Activated T-cell treated with anti-CD3 and anti-CD28 coated beads for 4 hours (primary cell): ENCODE measurements around the gene ARHGAP42.

Experiments used
- DNase-seq: peaks from one replicate; pipeline ENCODE4 v3.0.0-alpha.2; 2020

The ARHGAP42 gene

DNA sequence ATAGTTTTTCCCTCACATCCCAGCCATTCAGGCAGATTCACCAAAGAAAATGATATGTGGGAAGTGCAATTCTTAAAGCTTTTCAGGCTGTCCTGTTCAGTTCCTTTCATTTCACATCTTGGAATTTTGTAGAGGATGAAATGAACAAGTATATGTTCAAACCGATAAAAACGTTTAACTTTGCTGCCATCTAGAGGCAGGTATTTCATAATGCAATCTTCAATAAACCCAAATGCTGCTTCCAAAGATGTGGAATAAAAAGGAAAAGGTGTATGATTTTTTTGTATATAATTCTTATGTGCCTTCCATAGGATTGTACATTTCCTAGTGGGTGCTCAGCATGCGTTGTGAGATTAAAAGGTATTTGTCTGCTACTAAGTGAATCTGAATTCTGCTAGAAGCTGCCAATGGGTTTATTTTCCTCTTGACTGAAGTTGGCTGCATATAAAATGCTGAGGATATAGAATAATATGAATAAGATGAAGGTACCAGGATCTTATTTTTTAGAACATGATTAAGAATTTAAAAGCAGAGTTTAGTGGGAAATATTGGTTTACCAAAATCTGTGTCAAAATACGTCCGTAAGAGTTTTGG, 243.2 kb downstream of the ARHGAP42 start:
- DNase-seq = no peak

DNA sequence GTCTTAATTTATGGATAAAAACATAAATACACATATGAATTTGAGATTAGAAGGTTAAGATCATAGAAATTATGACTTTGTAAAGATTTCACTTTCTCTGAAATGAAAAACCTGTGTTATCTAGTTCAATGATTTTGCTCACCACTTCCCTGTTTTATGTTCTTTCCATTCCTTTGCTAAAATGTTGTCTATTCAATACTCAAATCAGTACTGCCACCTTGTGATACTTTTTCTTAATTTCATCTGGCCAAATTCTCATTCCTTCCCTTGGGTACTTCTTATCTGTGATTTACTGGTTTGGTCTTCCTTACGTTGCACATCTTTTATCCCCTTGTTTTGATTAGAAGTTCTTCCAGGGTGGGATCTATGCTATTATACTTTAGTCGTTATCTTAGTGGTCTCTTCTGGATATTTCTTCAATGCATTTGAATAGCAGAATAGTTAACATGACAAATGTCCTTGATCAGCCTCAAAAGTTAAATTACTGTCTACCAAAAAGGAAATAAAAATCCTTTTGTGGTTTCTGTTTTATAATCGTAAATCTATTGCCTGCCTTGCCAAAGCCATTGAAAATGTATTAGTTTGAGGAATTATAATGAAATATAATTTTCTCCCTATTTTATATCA, 245.5 kb downstream of the ARHGAP42 start:
- DNase-seq = no peak

DNA sequence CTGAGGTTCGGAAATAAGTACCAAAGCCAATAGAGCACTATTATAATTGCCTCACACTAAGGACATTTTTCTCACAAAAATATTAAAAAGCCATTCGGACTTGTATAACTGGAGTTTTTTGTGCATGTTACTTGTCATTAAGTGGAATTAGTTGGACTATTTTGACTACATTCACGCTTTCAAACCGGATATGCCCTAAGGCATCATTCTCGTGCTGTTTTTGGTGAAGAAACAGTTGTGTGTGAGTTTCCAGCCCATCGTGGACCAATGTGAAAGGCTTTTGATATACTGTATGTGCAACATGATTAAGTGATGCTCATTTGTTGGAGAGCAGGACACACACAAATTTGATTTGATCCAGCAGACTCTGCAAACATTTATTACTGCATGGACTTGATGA, 249.7 kb downstream of the ARHGAP42 start:
- no peak for DNase-seq

DNA sequence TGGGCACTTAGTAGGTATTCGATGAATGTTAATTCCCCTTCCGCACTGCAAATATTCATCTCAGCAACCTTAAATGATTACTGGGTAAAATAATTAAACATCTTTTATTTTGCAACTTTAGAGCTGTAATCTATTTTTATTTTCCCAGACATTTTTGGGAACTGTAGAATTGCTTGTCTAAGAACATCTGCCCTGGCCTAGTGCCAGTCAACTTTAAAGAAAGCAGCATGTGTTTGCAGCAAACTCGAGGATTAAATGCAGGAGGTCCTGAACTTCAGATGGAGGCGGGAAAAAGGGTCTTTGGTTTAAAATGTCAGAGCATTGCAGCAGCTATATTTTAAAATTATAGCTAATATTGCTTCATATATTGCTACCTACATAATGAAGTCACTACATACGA, 252.5 kb downstream of the ARHGAP42 start:
- DNase-seq = no peak

DNA sequence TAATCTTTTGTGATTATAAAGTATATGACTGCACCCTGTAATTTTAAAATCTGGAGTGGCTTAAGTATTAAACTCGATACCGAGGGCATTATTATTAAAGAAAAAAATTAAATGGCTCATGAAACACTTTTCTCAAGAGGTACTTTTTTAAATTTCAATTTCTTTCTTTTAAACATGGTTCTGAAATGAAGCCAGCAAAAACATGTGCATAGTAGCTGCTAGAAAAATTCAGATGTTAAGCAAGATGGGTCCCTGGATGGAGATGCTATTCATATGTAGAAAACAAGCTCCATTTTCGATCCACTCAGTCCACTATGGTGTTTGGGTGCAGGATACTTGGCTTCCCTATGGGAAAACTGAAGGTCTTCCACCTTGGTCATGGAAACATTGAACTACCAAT, 253.0 kb downstream of the ARHGAP42 start:
- DNase-seq = no peak

DNA sequence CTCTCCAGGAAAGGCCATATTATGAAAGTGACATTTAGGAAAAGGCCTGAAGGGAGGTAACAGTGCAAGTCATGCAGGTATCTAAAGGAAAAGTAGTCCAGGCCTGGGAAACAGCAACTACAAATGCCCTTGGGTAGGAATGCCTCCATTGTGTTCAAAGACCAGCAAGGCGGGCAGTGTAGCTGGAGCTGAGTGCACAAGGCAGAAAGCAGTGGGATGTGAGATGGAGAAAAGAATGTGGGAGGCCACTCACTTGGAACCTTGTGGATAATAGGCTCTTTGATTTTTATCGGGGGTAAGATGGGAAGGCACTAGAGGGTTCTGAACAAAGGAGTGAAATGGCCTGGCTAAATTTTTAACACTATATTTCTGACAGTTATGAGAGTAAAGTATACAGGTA, 253.9 kb downstream of the ARHGAP42 start:
- no peak for DNase-seq

DNA sequence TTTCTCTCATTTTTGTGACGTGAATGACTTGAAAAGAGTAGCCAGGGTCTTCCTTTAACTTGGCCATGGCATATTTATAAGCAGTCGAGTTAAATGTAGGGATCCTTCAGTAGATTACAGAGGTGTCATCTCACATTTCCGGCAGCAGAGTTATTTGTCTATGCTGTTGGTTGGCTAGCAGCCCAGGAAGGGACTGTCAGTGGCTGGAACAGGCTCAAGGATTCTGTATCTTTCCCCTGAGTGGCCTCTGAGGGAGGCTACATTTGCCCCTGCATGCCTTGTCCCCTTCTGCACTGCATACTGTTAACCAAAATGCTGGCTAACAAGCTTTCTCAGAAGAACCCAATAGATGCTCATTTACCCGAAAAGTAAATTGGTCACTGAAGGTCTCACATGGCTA, 254.9 kb downstream of the ARHGAP42 start:
- DNase-seq = no peak

DNA sequence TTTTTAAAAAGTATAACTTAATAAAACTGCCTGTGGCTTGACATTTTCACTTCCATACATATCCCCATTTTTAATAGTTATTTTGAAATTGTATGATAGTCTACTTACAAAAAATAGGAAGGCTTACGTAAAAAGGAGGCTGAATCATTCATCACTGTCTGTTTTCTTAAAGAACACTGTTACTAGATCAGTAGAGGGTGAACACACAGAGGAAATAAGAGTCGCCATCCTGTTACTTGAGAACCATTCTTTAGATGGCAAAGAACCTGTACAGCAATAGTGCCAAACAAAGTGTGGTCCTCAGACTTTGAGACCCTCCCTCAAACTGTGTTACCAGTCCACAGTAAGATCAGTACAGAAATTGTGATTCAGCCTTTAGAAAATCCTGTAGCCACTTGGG, 261.8 kb downstream of the ARHGAP42 start:
- no peak for DNase-seq

DNA sequence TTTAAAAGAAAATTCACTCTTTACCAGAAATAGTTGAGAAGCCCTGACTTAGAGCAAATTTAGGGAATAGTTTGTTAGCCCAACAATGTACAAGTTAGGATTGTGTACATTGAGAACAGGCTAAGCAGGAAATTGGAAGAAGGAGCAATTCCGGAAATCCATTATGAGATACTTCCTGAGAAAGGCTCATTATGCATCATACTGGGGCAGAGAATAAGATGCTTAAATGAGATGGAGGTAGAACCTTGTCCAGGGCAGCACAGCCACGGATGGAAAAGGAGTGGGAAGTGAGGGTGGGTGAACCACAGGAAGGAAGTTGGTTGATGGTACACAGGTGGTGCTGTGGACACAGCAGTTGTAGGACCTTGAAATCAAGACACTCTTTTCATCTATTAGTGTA, 262.4 kb downstream of the ARHGAP42 start:
- no peak for DNase-seq

DNA sequence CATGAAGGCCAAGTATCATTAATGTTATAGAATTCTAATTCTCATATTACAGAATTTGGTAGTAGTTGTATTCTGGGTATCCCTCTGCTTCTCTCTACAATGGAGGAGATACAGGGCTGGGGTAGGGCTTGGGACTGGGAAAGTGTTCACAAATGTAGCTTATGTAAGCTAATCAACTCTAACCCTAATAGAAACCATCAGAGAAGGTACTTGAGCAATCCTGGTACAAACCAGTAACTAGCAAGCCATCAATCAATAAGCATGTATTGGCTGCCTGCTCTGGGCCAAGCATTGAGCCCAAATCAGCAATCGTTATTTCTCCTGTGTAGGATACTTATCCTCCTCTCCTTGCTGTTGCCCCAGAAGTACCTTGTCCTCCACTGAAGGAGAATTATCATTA, 268.2 kb downstream of the ARHGAP42 start:
- DNase-seq = no peak

DNA sequence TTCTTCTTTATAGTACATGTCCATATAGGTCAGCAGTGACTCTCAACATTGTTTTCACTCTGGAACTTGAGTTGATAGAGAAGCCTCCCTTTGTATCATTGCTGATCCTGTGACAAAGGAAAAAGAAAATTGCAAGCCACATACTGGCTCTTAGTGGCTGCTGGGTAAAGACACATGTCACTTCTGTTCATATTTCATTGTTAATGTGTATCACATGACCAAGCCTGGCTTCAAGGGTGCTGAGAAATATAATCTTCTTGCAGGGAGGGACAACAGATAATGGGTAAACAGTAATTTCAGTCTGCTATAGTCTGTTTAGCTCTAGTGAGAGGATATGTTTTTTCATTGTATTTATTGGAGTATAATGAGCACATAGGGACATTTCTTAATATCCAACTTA, 269.3 kb downstream of the ARHGAP42 start:
- DNase-seq = no peak

DNA sequence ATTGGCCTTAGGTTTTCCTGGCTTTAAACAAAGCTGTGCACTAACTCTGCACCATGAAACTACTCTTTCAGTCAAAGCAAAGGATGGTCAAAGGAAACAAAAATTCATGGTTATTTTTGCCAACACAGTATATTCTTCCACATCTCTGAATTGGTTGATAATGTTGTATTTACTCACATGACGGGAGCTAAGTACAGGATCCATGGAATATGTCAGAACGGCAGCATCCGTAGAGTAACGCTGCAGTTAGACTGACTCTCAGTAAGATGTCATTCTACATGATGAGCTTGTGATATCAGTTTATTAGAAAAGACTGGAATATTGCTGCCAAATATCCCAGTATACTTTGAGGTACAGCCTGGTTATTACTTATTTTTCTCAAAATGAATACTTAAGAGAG, 270.4 kb downstream of the ARHGAP42 start:
- DNase-seq = no peak

DNA sequence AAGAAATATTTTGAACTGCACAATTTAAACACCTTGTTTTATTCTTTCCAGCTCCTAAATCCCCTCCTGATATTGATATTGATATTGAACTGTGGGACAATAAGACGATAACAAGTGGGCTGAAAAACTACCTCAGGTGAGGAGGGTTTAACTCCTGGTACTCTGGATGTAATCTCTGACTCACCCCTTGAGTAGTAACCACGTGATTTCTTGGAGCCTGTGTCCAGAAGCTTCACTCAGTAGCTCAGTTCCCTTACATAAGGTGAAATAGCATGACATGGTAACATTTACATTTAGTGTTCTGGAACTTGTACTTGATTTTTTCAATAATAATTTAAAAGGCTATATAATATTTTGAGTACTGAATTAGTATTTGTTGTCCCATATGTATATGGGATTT, 274.5 kb downstream of the ARHGAP42 start:
- no peak for DNase-seq

DNA sequence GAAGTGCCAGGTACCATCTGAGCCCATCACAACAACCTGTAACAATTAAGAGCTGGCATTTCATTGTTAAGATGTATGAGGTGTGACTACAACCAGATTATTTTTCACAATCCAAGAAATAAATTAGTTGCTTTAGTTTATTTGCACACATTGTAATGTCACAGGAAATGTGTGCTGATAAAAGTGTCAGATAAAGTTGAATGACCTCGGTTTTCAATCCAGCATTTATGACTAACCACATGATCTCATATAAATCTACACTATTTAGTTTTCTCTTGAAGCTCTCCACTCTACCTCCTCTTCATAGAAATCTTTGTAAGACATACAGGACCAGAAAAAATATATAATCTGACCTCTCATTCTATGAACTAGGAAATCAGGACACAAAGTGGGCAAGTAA, 276.3 kb downstream of the ARHGAP42 start:
- no peak for DNase-seq

DNA sequence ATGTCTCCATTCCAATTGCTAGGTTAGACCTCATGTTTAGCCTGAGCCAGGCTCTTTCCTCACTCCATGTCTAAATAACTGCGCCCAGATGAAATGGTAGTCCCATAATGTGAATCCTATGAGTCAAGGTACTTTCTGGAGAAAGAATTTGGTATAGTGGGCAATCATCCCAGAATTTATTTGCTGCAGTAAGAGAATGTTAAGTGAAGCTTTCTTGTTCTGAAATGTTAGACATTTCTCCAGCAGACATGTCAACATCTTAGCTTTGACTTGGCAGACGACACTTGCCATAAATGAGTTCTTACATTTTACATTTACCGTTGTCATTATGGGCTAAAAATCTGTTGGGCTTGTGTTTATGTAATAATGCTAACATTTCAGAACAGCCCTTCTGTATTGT, 277.3 kb downstream of the ARHGAP42 start:
- DNase-seq = no peak

DNA sequence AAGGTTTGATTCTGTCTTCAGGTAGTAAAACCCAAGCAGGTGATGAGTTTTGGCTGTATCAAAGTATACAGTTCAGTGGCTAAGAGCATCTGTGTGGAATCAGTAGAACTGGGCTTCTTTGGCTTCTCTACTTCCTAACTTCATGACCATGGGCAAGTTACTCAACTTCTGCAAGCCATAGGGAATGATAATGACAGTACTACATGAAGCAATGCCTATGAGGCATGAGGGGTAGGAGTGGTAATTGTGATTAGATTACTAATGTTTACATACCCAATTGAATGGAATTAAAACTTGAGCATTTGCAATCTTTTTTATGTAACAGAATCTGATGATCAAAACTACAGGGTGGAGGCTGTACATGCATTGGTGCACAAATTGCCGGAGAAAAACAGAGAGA, 278.3 kb downstream of the ARHGAP42 start:
- DNase-seq = no peak

DNA sequence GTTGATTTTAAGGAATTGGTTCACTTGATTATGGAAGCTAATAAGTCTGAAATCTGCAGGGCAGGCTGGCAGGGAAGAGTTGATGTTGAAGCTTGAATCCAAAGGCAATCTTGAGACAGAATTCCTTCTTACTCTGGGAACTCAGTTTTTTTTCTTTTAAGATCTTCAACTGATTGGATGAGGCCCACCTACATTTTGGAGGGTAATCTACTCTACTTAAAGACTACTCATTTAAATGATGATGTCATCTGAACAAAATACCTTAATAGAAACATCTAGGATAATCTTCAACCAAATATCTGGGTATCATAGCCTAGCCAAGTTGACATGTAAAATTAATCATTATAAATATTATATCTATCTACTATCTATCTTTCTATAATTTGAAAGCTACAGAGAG, 279.3 kb downstream of the ARHGAP42 start:
- DNase-seq = no peak

DNA sequence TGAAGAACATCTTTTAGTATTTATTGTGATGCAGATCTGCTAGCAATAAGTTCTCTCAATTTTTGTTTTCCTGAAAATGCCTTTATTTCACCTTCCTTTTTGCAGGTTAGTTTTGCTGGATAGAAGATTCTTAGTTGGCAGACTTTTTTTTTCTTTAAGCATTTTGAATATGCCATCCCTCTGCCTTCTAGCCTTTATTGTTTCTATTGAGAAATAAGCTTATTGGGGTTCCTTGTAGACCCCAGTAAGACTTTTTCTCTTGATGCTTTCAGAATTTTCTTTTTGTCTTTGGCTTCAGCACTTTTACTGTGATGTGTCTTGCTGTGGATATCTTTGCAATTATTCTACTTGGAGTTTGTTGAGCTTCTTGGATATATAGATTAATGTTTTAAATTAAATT, 281.9 kb downstream of the ARHGAP42 start:
- DNase-seq = no peak

DNA sequence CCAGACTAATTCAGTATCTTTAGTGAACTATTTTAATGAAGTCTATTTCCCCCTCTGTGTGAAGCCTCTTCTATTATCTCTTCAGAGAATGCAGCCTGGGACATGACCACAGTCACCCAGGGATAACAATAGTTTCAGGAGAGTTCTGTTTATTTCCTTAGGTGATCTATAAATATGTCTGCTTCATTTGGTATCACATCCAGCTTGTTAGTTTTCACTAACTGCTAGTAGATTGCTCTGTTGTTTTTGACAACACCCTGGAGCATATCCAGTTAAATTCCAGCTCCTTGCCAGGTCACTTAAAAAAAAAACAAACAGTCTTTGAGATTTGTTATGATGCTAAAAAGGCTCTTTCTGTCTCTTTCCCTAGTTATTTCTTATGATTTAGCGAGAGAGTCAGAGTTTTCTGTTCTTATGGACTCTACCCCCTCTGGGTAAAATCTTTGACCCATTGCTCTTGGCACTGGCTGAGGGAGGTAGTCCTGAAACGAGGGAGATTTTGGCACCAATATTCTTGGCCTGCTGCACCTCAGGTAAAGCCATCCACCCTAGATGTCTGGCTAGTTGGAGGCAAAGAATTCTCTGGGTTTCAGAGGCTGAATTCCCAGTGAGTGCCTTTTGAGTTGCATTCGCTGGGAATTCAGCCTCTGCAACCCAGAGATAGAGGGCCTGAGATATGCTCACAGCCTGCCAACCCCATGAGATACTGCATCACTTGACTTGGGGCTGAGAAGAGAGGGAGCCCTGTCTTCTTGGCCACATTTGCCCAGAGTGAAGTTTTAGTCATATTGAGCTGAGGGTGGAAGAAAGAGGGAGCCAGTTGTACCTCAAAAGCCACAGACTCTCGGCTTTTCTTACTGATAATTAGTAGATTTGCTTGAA, 283.4 kb downstream of the ARHGAP42 start:
- DNase-seq = no peak

DNA sequence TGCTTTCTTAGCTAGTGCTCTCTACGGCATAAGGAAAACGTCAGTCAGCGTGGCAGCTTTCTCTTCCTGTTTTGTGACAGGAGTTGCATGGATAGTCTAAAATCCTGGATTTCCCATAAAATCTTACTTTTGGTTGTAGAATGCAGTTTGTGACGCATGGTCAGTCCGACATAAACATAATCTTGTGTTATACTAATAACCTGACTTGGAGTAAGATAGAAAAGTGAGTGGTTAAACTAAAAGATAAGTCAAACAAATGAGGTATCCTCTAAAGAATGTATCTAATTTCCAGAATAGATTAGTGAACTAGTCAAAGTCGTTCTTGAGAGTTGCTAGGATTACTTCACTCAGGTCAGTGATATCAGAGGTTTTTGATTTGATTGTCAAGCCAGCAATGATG, 285.0 kb downstream of the ARHGAP42 start:
- no peak for DNase-seq

DNA sequence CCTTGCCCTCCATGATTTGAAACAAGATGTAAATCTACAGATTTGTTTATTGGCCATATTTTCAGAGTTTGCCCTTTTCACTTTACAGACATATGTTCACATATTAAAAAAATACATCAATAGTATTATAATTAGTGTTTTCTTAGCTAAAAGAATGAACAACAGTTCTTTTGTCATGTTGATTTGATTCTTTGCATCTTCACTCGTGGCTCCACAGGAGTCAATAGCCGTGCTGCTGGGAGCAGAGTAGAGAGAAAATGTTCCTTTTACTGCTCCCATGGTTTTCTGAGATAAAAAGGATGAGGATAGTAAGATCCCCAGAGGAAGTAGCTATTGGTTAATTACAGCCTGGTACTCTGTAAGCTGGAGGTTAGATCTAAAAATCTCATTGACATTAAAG, 291.4 kb downstream of the ARHGAP42 start:
- no peak for DNase-seq

DNA sequence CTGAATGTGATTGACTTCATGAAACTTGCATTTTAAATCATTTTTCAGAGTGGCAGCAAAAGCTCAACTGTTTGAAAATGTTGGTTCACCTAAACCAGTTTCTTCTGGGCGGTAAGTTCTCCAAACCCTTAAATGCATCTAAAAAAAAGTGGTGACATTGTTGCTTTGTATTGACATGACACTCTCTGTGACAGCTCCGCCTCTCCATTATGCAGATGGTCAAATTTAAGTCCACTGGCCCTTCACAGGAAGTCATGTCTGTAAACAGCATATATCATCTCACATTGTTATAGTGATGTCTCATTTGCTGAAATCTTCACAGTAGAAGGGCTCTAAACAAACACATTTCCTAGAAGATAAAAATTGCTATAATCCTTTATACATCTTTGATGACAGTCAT, 291.9 kb downstream of the ARHGAP42 start:
- DNase-seq = no peak

DNA sequence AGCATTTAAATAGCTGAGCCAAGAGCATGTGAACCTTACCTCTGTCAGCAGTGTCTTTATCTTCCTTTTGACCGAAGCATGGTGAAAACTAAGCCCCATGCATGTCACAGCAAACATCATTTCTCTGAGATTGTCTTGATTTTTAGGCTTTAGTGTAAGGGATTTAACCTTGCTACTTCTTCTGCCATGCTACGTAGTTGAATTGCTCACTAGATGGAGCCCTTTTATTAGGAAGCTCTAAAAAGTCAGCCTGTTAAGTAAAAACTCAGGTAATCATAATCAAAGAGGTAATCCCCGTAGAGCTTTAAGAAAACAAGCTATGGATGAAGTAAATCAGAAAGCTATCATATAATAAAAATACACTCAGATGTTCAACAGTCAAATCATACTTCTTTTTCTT, 293.1 kb downstream of the ARHGAP42 start:
- no peak for DNase-seq

DNA sequence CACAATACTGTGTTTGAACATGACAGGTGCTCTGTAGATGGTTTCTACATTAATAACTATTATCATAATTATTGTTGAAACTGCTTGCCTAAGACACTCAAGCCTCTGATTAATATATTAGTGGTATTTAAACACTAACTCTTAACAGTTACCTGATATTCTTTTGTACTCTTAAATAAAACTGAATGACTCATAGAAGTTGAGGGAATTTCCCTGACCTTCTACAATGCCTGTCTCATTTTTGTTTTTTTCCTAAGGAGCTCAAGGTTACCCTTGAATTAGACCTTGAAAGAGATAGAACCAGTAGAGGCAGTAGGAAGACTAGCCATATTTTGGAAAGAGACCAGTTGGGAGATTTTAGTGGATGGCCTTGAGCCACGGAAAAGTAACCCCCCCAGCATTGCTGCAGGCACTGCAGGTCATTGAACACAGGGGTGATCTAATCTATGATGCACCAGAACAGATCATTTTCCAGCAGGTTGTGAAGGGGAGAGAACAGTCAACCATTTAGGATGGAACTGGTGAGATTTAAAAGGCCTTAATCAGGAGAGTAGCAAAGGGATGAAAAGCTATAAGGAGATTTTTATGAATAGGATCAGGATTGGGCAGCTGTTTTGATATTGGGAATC, 294.2 kb downstream of the ARHGAP42 start:
- DNase-seq = no peak
